ENCODE data around the gene ZC3H7B.

ZC3H7B gene

GRCh38 chr22:41332217-41332939 lies 31.1 kb downstream of the ZC3H7B start:
- no peaks in the 10 kb centered on the region for H3K4me1 Mint-ChIP-seq
- DNase-seq (no peak), ATAC-seq (replicated peaks) (no peak)
- H3K4me3 Mint-ChIP-seq = no peak overlapping the region
- no peaks in the 10 kb centered on the region for H3K9me3 Mint-ChIP-seq
- H3K36me3 Mint-ChIP-seq = peaks cover 39 to 51% of the 10 kb centered on the region in 2 donors
- no peaks in the 10 kb centered on the region for H3K27me3 Mint-ChIP-seq
- no peak overlapping the region for H3K27ac Mint-ChIP-seq

DNA sequence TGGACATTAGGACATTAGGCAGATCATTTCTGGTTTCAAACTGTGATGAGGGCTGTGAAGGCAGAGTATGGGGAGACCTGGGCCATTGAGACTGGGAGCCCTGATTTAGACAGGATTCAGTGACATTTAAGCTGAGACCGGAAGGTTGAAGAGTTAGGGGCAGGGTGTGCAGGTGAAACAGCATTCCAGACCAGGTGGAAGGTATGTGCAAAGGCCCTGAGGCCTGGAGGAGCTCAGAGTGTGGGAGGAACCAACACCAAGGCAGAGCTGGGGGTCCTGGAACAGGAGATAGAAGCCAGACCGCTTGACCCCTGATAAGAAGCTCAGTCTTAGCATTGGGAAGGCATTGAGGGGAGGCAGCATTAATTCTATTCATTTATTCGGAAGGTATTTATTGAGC lies 32.5 kb downstream of the ZC3H7B start:
- Mint-ChIP-seq H3K9me3 (no peaks in the 10 kb centered on the region), H3K27ac (no peak overlapping the region), H3K4me3 (no peak overlapping the region), H3K4me1 (no peaks in the 10 kb centered on the region), H3K36me3 (peaks cover 40 to 48% of the 10 kb centered on the region in 2 donors), H3K27me3 (no peaks in the 10 kb centered on the region)
- DNase-seq = no peak
- no peak for ATAC-seq (replicated peaks)

- H3K9me3 Mint-ChIP-seq = no peaks in the 10 kb centered on the region
- no peak overlapping the region for H3K4me3 Mint-ChIP-seq
- ATAC-seq (replicated peaks) (no peak), DNase-seq (no peak)
- peaks cover 44 to 52% of the 10 kb centered on the region in 2 donors for H3K36me3 Mint-ChIP-seq
- H3K27me3 Mint-ChIP-seq = no peaks in the 10 kb centered on the region
- H3K4me1 Mint-ChIP-seq = no peaks in the 10 kb centered on the region
- H3K27ac Mint-ChIP-seq = no peak overlapping the region
Observed at GRCh38 chr22:41334215-41334614, 32.9 kb downstream of the ZC3H7B start.

GRCh38 chr22:41334951-41335635 lies 33.8 kb downstream of the ZC3H7B start:
- H3K36me3 Mint-ChIP-seq = peaks cover 47 to 54% of the 10 kb centered on the region in 2 donors
- H3K4me1 Mint-ChIP-seq = no peaks in the 10 kb centered on the region
- DNase-seq = no peak
- H3K27ac Mint-ChIP-seq = no peak overlapping the region
- H3K9me3 Mint-ChIP-seq = no peaks in the 10 kb centered on the region
- no peak for ATAC-seq (replicated peaks)
- no peak overlapping the region for H3K4me3 Mint-ChIP-seq
- H3K27me3 Mint-ChIP-seq = no peaks in the 10 kb centered on the region

DNA sequence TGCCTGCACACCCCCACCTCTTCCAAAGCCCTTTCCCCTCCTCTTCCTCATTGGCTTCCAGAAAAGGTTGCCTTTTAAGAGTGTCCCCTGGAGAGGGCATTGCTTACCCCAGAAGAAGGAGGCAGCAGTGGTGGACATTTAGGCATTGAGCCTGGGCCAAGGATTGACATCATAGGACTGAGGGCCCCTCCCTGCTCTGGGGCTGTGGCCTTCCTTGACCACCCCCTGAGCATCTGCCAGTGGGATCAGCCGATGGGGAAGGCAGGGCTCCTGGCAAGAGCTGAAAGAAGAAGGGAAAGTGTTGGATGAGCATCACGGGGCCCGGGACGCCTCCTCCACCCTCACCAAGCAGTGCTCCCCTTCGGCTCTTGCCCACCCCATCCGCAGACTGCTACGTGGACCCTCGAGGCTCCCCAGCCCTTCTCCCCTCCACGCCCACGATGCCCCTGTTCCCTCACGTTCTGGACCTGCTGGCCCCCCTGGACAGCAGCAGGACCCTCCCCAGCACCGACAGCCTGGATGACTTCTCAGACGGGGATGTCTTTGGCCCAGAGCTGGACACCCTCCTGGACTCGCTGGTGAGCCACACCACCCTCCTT lies 37.4 kb downstream of the ZC3H7B start:
- Mint-ChIP-seq H3K4me3 (peak overlapping the region in 1 of 2 donors; percentile 36), H3K9me3 (no peaks in the 10 kb centered on the region), H3K27ac (peak overlapping the region; percentile 54), H3K4me1 (peaks cover 6 to 8% of the 10 kb centered on the region in 2 donors), H3K36me3 (peaks cover 42 to 64% of the 10 kb centered on the region in 2 donors), H3K27me3 (no peaks in the 10 kb centered on the region)
- DNase-seq = no peak
- no peak for ATAC-seq (replicated peaks)

DNA sequence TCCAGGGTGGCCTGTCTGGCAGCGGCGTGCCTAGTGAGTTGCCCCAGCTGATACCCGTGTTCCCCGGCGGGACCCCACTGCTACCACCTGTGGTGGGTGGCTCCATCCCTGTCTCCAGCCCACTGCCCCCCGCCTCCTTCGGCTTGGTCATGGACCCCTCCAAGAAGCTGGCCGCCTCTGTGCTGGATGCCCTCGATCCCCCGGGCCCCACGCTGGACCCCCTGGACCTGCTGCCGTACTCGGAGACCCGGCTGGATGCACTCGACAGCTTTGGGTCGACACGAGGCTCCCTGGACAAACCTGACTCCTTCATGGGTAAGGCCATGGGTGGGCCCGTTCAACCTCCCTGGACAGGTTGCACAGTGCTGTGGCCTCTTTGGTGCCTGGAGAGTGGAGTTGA lies 38.5 kb downstream of the ZC3H7B start:
- DNase-seq = no peak
- peaks cover 44 to 65% of the 10 kb centered on the region in 2 donors for H3K36me3 Mint-ChIP-seq
- H3K9me3 Mint-ChIP-seq = no peaks in the 10 kb centered on the region
- H3K4me1 Mint-ChIP-seq = peaks cover 6 to 8% of the 10 kb centered on the region in 2 donors
- no peak overlapping the region for H3K27ac Mint-ChIP-seq
- H3K4me3 Mint-ChIP-seq = no peak overlapping the region
- H3K27me3 Mint-ChIP-seq = no peaks in the 10 kb centered on the region
- no peak for ATAC-seq (replicated peaks)

- Mint-ChIP-seq H3K4me3 (no peak overlapping the region), H3K4me1 (peaks cover 6 to 8% of the 10 kb centered on the region in 2 donors), H3K27me3 (no peaks in the 10 kb centered on the region), H3K9me3 (no peaks in the 10 kb centered on the region), H3K27ac (no peak overlapping the region), H3K36me3 (peaks cover 41 to 59% of the 10 kb centered on the region in 2 donors)
- DNase-seq (no peak), ATAC-seq (replicated peaks) (no peak)
Observed at GRCh38 chr22:41340357-41340756, 39.0 kb downstream of the ZC3H7B start.

GRCh38 chr22:41341012-41341411 lies 39.7 kb downstream of the ZC3H7B start:
- Mint-ChIP-seq H3K27ac (no peak overlapping the region), H3K9me3 (no peaks in the 10 kb centered on the region), H3K4me3 (no peak overlapping the region), H3K4me1 (peaks cover 6 to 8% of the 10 kb centered on the region in 2 donors), H3K36me3 (peaks cover 40 to 54% of the 10 kb centered on the region in 2 donors), H3K27me3 (no peaks in the 10 kb centered on the region)
- ATAC-seq (replicated peaks) = no peak
- DNase-seq = no peak

DNA sequence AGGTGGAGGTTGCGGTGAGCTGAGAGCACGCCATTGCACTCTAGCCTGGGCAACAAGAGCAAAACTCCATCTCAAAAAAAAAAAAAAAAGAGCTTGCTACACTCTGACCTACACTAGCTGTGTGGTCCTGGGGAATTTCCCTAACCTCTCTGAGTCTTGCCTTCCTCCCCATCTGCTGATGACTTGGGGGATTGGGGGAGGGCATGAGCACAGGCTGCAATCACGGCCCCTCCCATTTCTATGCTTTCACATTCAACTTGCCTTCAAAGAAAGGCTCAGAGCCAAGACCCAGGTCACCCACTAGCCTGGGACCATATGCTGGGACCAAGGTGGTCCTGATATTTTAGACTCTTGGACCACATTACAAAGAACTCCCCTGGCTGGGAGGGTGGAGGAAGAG lies 40.7 kb downstream of the ZC3H7B start:
- no peaks in the 10 kb centered on the region for H3K9me3 Mint-ChIP-seq
- H3K36me3 Mint-ChIP-seq = peaks cover 40 to 58% of the 10 kb centered on the region in 2 donors
- no peak overlapping the region for H3K27ac Mint-ChIP-seq
- no peaks in the 10 kb centered on the region for H3K27me3 Mint-ChIP-seq
- no peak for DNase-seq
- no peak overlapping the region for H3K4me3 Mint-ChIP-seq
- H3K4me1 Mint-ChIP-seq = peaks cover 6 to 8% of the 10 kb centered on the region in 2 donors
- ATAC-seq (replicated peaks) = peak; percentile 74 to 79

- no peak for ATAC-seq (replicated peaks)
- H3K27me3 Mint-ChIP-seq = no peaks in the 10 kb centered on the region
- H3K27ac Mint-ChIP-seq = peak overlapping the region; percentile 56
- no peaks in the 10 kb centered on the region for H3K9me3 Mint-ChIP-seq
- no peak for DNase-seq
- peaks cover 6 to 8% of the 10 kb centered on the region in 2 donors for H3K4me1 Mint-ChIP-seq
- H3K36me3 Mint-ChIP-seq = peaks cover 51 to 70% of the 10 kb centered on the region in 2 donors
- no peak overlapping the region for H3K4me3 Mint-ChIP-seq
Observed at GRCh38 chr22:41343300-41343699, 42.0 kb downstream of the ZC3H7B start.

GRCh38 chr22:41343717-41344116 lies 42.4 kb downstream of the ZC3H7B start:
- no peak overlapping the region for H3K27ac Mint-ChIP-seq
- no peak overlapping the region for H3K4me3 Mint-ChIP-seq
- ATAC-seq (replicated peaks) = no peak
- peaks cover 6 to 8% of the 10 kb centered on the region in 2 donors for H3K4me1 Mint-ChIP-seq
- no peaks in the 10 kb centered on the region for H3K27me3 Mint-ChIP-seq
- peaks cover 50 to 71% of the 10 kb centered on the region in 2 donors for H3K36me3 Mint-ChIP-seq
- no peaks in the 10 kb centered on the region for H3K9me3 Mint-ChIP-seq
- DNase-seq = no peak

- H3K4me1 Mint-ChIP-seq = peaks cover 6 to 8% of the 10 kb centered on the region in 2 donors
- H3K27ac Mint-ChIP-seq = no peak overlapping the region
- H3K36me3 Mint-ChIP-seq = peaks cover 50 to 71% of the 10 kb centered on the region in 2 donors
Observed at GRCh38 chr22:41344189-41344788, 43.0 kb downstream of the ZC3H7B start.

GRCh38 chr22:41345807-41346335 lies 44.5 kb downstream of the ZC3H7B start:
- peaks cover 4 to 8% of the 10 kb centered on the region in 2 donors for H3K4me1 Mint-ChIP-seq
- ATAC-seq (replicated peaks) (no peak), DNase-seq (no peak)
- no peaks in the 10 kb centered on the region for H3K9me3 Mint-ChIP-seq
- H3K4me3 Mint-ChIP-seq = no peak overlapping the region
- H3K27ac Mint-ChIP-seq = no peak overlapping the region
- no peaks in the 10 kb centered on the region for H3K27me3 Mint-ChIP-seq
- H3K36me3 Mint-ChIP-seq = peaks cover 49 to 69% of the 10 kb centered on the region in 2 donors

More at GRCh38 chr22:41344189-41344788, 43.0 kb downstream of the ZC3H7B start:
- no peaks in the 10 kb centered on the region for H3K9me3 Mint-ChIP-seq
- DNase-seq = no peak
- no peak for ATAC-seq (replicated peaks)
- H3K27me3 Mint-ChIP-seq = no peaks in the 10 kb centered on the region
- H3K4me3 Mint-ChIP-seq = no peak overlapping the region
